Right cardiac atrium (tissue), 5 donors: Measurements from ENCODE around the gene CSNK1G2. TPM values are rescaled to one million over a fixed set of nuclear protein-coding genes. Genes with fewer than 3 reads are reported as not detected.

Experiments
- polyA plus RNA-seq: library from polyadenylated mRNA; stranded (reverse); fragments of 200-250 nt; gene quantifications from one replicate; pipeline ENCODE4 v1.2.3, GENCODE V29; 2013
- total RNA-seq, 4 donors: library from RNA; stranded (reverse); fragmentation: NEBNext Ultra II Directional; extraction: Animal tissue kit (Norgen Biotek cat#: 25700); gene quantifications; one replicate each; pipeline ENCODE4 v1.2.1, GENCODE V29; 2021
- donor health status: healthy with polysubstance abuse.
- donor health status: DM: no; HTN: yes; CAD: no.
- donor health status: DM: no; HTN: no; CAD: no.
- donor health status: DM: no; HTN: yes; CAD: no; lungs with severe emphysema.
- donor health status: DM: yes; HTN: yes; CAD: no.

CSNK1G2 gene
- total and polyA plus RNA-seq, 5 donors, result 25.6 to 32.2 (median 30.2) TPM

Other genes starting within 250 kb of the CSNK1G2 start
- gene ONECUT3, start 187.7 kb upstream of the CSNK1G2 start, total RNA-seq, result not detected
- gene ONECUT3, start 187.7 kb upstream of the CSNK1G2 start, polyA plus RNA-seq, result not detected
- 1 to 10 TPM in 3 of 4 donors, under 1 TPM in 1; 0.53 to 1.9 (median 1.5) TPM for gene ATP8B3, start 128.9 kb upstream of the CSNK1G2 start, total RNA-seq
- gene ATP8B3, start 128.9 kb upstream of the CSNK1G2 start, polyA plus RNA-seq, result 0.97 TPM
- 10 to 100 TPM; 12.8 to 22.1 (median 17.4) TPM for gene REXO1, start 92.7 kb upstream of the CSNK1G2 start, total RNA-seq
- 15.3 TPM for gene REXO1, start 92.7 kb upstream of the CSNK1G2 start, polyA plus RNA-seq
- 10 to 100 TPM in 1 of 4 donors, 1 to 10 TPM in 3; 6.4 to 11.1 (median 7.3) TPM for gene KLF16, start 77.6 kb upstream of the CSNK1G2 start, total RNA-seq
- gene KLF16, start 77.6 kb upstream of the CSNK1G2 start, polyA plus RNA-seq, result 4.5 TPM
- gene ABHD17A, start 55.7 kb upstream of the CSNK1G2 start, total RNA-seq, result 10 to 100 TPM; 64.4 to 71.3 (median 68.3) TPM
- gene ABHD17A, start 55.7 kb upstream of the CSNK1G2 start, polyA plus RNA-seq, result 96.0 TPM
- 1 to 10 TPM; 1.2 to 2.7 (median 2.0) TPM for gene ADAT3, start 35.8 kb upstream of the CSNK1G2 start, total RNA-seq
- gene ADAT3, start 35.8 kb upstream of the CSNK1G2 start, polyA plus RNA-seq, result 1.8 TPM
- 10 to 100 TPM; 18.4 to 19.9 (median 18.9) TPM for gene SCAMP4, start 35.8 kb upstream of the CSNK1G2 start, total RNA-seq
- 16.1 TPM for gene SCAMP4, start 35.8 kb upstream of the CSNK1G2 start, polyA plus RNA-seq
- 10 to 100 TPM; 52.7 to 68.4 (median 62.2) TPM for gene BTBD2, start 74.5 kb downstream of the CSNK1G2 start, total RNA-seq
- 39.3 TPM for gene BTBD2, start 74.5 kb downstream of the CSNK1G2 start, polyA plus RNA-seq
- 100 to 1,000 TPM in 3 of 4 donors, 10 to 100 TPM in 1; 96.9 to 151 (median 122) TPM for gene MKNK2, start 110.1 kb downstream of the CSNK1G2 start, total RNA-seq
- 75.9 TPM for gene MKNK2, start 110.1 kb downstream of the CSNK1G2 start, polyA plus RNA-seq
- 10 to 100 TPM; 20.9 to 27.0 (median 21.8) TPM for gene MOB3A, start 155.2 kb downstream of the CSNK1G2 start, total RNA-seq
- 9.5 TPM for gene MOB3A, start 155.2 kb downstream of the CSNK1G2 start, polyA plus RNA-seq
- gene IZUMO4, start 155.7 kb downstream of the CSNK1G2 start, total RNA-seq, result 1 to 10 TPM; 1.1 to 3.3 (median 2.3) TPM
- 2.7 TPM for gene IZUMO4, start 155.7 kb downstream of the CSNK1G2 start, polyA plus RNA-seq
- 100 to 1,000 TPM in 2 of 4 donors, 10 to 100 TPM in 2; 82.7 to 145 (median 92.9) TPM for gene AP3D1, start 210.4 kb downstream of the CSNK1G2 start, total RNA-seq
- gene AP3D1, start 210.4 kb downstream of the CSNK1G2 start, polyA plus RNA-seq, result 87.3 TPM
- gene DOT1L, start 222.8 kb downstream of the CSNK1G2 start, total RNA-seq, result 10 to 100 TPM; 12.3 to 17.1 (median 13.4) TPM
- gene DOT1L, start 222.8 kb downstream of the CSNK1G2 start, polyA plus RNA-seq, result 6.0 TPM